Measurements from ENCODE around the gene PPFIA1. TPM values are rescaled to one million over a fixed set of nuclear protein-coding genes. Genes with fewer than 3 reads are reported as not detected.

PPFIA1 gene
- total and polyA plus RNA-seq, 2 of the 8 experiments (the other 6 are each of a cell fraction or from before 2014, with no cell fraction given): 44.3 to 73.5 TPM

- TF ChIP-seq CHD1 (IDR thresholded peaks at IDR 0.05; ENCODE audit: low read depth, low read length): no peak
- TF ChIP-seq BACH1 (IDR thresholded peaks at IDR 0.05; ENCODE audit: low read length): no peak
- TF ChIP-seq GABPA (IDR thresholded peaks at IDR 0.05; ENCODE audit: borderline replicate concordance, insufficient read depth, low read length): no peak
- TF ChIP-seq FOSL1 (IDR thresholded peaks at IDR 0.05; ENCODE audit: insufficient read depth, low read depth, low read length): no peak
- no peak for TF ChIP-seq SRF (IDR thresholded peaks at IDR 0.05; ENCODE audit: low read depth, low read length)
- no peak for TF ChIP-seq BRCA1 (IDR thresholded peaks at IDR 0.05; ENCODE audit: low read depth, low read length)
Measured at GRCh38 chr11:70338594-70338993, 68.1 kb downstream of the PPFIA1 start (continued).

Data from H1 (cell line).